ENCODE results near the gene ATP10A. TPM values are rescaled to one million over a fixed set of nuclear protein-coding genes. Genes with fewer than 3 reads are reported as not detected.

ATP10A gene
- total RNA-seq, 1 donor from 2014 or later = 6.8 TPM

- peaks cover 22% of the 10 kb centered on the region for H3K4me1 Mint-ChIP-seq
- DNase-seq (ENCODE audit: low read depth, low spot score) = peak; percentile 11
- TF ChIP-seq CTCF (conservative IDR thresholded peaks at IDR 0.05) = no peak
- H3K4me3 Mint-ChIP-seq = no peak overlapping the region
- H3K27ac Mint-ChIP-seq (ENCODE audit: unreplicated experiment) = peak overlapping the region; percentile 92
- H3K36me3 Mint-ChIP-seq (ENCODE audit: low read depth) = no peaks in the 10 kb centered on the region
- H3K27me3 Mint-ChIP-seq (ENCODE audit: low read depth) = no peaks in the 10 kb centered on the region
- H3K9me3 Mint-ChIP-seq = peaks cover 2% of the 10 kb centered on the region
Measured at GRCh38 chr15:25695875-25696760, 167.0 kb downstream of the ATP10A start.

DNA sequence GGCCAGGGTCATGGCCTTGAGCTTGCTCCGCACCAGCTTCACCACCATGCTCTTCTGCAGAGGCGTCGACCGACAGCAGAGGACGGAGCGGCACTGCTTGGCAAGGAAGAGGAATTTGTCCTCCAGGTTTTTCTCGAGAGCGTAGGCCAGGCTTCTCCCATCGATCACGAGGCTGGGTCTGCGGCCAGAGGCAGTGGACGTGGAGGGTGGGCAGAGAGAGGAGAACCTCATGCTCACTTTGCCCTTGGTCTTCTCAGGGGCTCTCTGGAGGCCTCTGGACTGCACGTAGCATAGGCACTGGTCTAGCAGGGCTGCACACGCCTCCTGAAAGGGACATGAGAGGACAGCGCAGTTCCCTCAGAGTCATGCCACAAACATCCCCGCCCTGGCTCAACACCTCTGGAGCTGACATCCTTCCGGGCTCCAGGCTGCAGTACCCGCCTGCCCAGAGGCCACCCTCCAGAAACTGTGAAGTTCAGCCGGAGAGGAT, 168.3 kb downstream of the ATP10A start:
- H3K27me3 Mint-ChIP-seq (ENCODE audit: low read depth) = no peaks in the 10 kb centered on the region
- no peak for TF ChIP-seq CTCF (conservative IDR thresholded peaks at IDR 0.05)
- H3K4me3 Mint-ChIP-seq = no peak overlapping the region
- no peaks in the 10 kb centered on the region for H3K36me3 Mint-ChIP-seq (ENCODE audit: low read depth)
- DNase-seq (ENCODE audit: low read depth, low spot score) = no peak
- H3K4me1 Mint-ChIP-seq = peaks cover 22% of the 10 kb centered on the region
- peaks cover 2% of the 10 kb centered on the region for H3K9me3 Mint-ChIP-seq
- no peak overlapping the region for H3K27ac Mint-ChIP-seq (ENCODE audit: unreplicated experiment)

DNA sequence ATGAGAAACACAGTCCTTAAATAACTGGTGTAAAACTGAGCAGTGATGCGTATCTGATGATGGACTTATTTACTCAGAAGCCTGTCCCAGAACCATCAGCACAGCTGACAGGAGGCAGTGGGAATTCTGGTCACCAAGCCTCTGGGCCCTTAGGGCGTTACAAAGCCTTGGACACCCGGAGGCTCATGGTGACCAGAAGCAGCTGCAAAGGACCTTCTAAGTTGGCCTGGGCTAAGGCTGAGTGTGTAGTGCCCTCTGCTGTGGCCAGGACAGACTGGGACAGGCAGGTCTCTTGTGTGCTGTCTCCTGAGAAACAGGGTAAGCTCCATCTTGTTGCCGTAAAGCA, 168.9 kb downstream of the ATP10A start:
- peaks cover 2% of the 10 kb centered on the region for H3K9me3 Mint-ChIP-seq
- no peaks in the 10 kb centered on the region for H3K36me3 Mint-ChIP-seq (ENCODE audit: low read depth)
- DNase-seq (ENCODE audit: low read depth, low spot score) = no peak
- H3K27me3 Mint-ChIP-seq (ENCODE audit: low read depth) = no peaks in the 10 kb centered on the region
- no peak overlapping the region for H3K27ac Mint-ChIP-seq (ENCODE audit: unreplicated experiment)
- no peak overlapping the region for H3K4me3 Mint-ChIP-seq
- peaks cover 22% of the 10 kb centered on the region for H3K4me1 Mint-ChIP-seq
- no peak for TF ChIP-seq CTCF (conservative IDR thresholded peaks at IDR 0.05)

- peak; percentile 61 for TF ChIP-seq CTCF (conservative IDR thresholded peaks at IDR 0.05)
- peaks cover 2% of the 10 kb centered on the region for H3K9me3 Mint-ChIP-seq
- no peak overlapping the region for H3K4me3 Mint-ChIP-seq
- no peaks in the 10 kb centered on the region for H3K27me3 Mint-ChIP-seq (ENCODE audit: low read depth)
- H3K27ac Mint-ChIP-seq (ENCODE audit: unreplicated experiment) = no peak overlapping the region
- no peaks in the 10 kb centered on the region for H3K36me3 Mint-ChIP-seq (ENCODE audit: low read depth)
- peak; percentile 43 for DNase-seq (ENCODE audit: low read depth, low spot score)
- peaks cover 22% of the 10 kb centered on the region for H3K4me1 Mint-ChIP-seq
Measured at GRCh38 chr15:25693321-25694238, 169.5 kb downstream of the ATP10A start.

DNA sequence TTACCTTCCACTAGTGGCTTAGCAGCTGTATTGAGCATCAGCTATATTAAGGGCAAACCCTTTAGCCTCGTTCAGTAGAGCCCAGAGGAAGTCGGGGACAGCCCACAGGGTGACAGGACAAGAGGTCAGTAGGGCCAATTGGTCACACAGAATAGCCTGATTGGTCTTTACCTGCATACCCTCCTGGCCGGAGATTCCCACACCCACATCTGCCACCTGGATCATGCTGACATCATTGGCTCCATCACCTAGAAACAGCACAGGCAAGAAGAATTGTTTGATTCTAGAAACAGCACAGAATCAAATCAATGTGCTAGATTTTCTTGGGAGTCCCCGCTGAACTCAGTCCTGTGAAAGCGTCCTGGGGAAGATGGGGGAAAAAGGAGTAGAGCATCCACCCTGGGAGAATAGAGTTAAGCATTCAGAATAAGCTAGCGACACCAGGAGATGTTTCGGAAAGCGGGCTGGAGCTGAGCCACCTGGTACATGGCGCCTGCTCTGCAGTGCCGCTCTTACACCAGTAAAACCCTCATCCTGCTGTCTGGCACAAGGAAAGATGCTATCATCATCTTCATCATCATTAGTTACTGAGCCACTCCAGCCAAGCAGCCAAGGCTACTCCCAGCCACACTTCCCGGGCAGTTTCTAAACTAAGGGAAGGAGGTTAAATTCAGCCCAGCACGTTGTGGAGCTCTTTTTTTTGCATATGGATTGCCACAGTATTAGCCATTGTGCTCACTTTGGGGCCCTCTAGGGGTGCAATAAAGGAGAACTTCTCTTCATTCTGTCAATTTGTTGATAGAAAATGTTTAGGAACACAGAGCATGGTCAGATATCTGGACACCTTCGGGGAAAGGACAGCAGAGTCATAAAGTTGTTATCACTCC, 171.3 kb downstream of the ATP10A start:
- peaks cover 2% of the 10 kb centered on the region for H3K9me3 Mint-ChIP-seq
- no peak for DNase-seq (ENCODE audit: low read depth, low spot score)
- no peaks in the 10 kb centered on the region for H3K36me3 Mint-ChIP-seq (ENCODE audit: low read depth)
- H3K4me3 Mint-ChIP-seq = no peak overlapping the region
- peaks cover 17% of the 10 kb centered on the region for H3K4me1 Mint-ChIP-seq
- no peaks in the 10 kb centered on the region for H3K27me3 Mint-ChIP-seq (ENCODE audit: low read depth)
- TF ChIP-seq CTCF (conservative IDR thresholded peaks at IDR 0.05) = peak; percentile 31
- no peak overlapping the region for H3K27ac Mint-ChIP-seq (ENCODE audit: unreplicated experiment)

Measured in neural crest cell (in vitro differentiated cells).